IMR-90 (cell line): ENCODE measurements around the gene USH2A. TPM values are rescaled to one million over a fixed set of nuclear protein-coding genes. Genes with fewer than 3 reads are reported as not detected.

Source experiments
- ATAC-seq: fragments of 200-7000 bp; cut with Tn5 transposase; 2 replicates; pipeline ENCODE4 v1.9.1; 2020; ENCODE audit warnings: low read depth, mild to moderate bottlenecking, moderate library complexity
- BruUV-seq: library from RNA; stranded (reverse); fragments of 400-500 nt; replicated peaks from 2 replicates; lab custom pipeline; 2021; lab: Mats Ljungman, UMichigan
- CTCF ChIA-PET: fragments of 300-600 bp; formaldehyde crosslinking; extraction: SDS; loops from one replicate; lab custom pipeline; 2021; ENCODE audit warnings: antibody characterized with exemption; lab: Yijun Ruan, JAX
- POLR2A ChIA-PET: fragments of 300-600 bp; sonication (Branson Sonifier 250); formaldehyde crosslinking; loops from one replicate; lab custom pipeline; 2022; ENCODE audit warnings: antibody characterized with exemption; ENCODE audit not compliant: unreplicated experiment; lab: Charles Lee
- DNase-seq: peaks from one replicate; pipeline ENCODE4 v3.0.0; 2013
- H2AFZ ChIP-seq: replicated peaks from 2 replicates; pipeline ENCODE3; 2013; ENCODE audit warnings: low read length, mild to moderate bottlenecking; ENCODE audit not compliant: poor library complexity
- H2AK5ac ChIP-seq: 2 replicates; pipeline ENCODE4 v1.6.1; 2013; ENCODE audit warnings: low read depth, low read length, inconsistent platforms
- H2AK9ac ChIP-seq: replicated peaks from 2 replicates; pipeline ENCODE3; 2013; ENCODE audit warnings: mild to moderate bottlenecking, low read depth, low read length, moderate library complexity; ENCODE audit not compliant: poor library complexity
- H2BK120ac ChIP-seq: 2 replicates; pipeline ENCODE4 v1.6.1; 2013; ENCODE audit warnings: low read depth, low read length, inconsistent platforms
- H2BK15ac ChIP-seq: 3 replicates; pipeline ENCODE4 v1.6.1; 2013; ENCODE audit warnings: low read depth, low read length, inconsistent platforms
- H2BK20ac ChIP-seq: 2 replicates; pipeline ENCODE4 v1.6.1; 2013; ENCODE audit warnings: low read depth, mild to moderate bottlenecking, inconsistent platforms, low read length, moderate library complexity
- H2BK5ac ChIP-seq: 2 replicates; pipeline ENCODE4 v1.6.1; 2013; ENCODE audit warnings: mild to moderate bottlenecking, low read depth, low read length, inconsistent platforms; ENCODE audit not compliant: poor library complexity, severe bottlenecking
- H3K14ac ChIP-seq: replicated peaks from 2 replicates; pipeline ENCODE4 v1.6.1; 2013; ENCODE audit warnings: low read depth, low read length, inconsistent platforms
- H3K18ac ChIP-seq: 2 replicates; pipeline ENCODE4 v1.6.1; 2013; ENCODE audit warnings: low read depth, low read length, control low read depth
- H3K23ac ChIP-seq: 2 replicates; pipeline ENCODE4 v1.6.1; 2013; ENCODE audit warnings: low read depth, low read length, inconsistent platforms
- H3K27ac ChIP-seq: 2 replicates; pipeline ENCODE4 v1.5.1; 2013; ENCODE audit warnings: mild to moderate bottlenecking, control low read depth, low read length; ENCODE audit not compliant: insufficient read depth
- H3K27me3 ChIP-seq: 2 replicates; pipeline ENCODE4 v1.6.1; 2013; ENCODE audit warnings: low read length; ENCODE audit not compliant: control insufficient read depth, insufficient read depth
- H3K36me3 ChIP-seq: 2 replicates; pipeline ENCODE4 v1.6.1; 2013; ENCODE audit warnings: low read length, mixed read lengths; ENCODE audit not compliant: control insufficient read depth, insufficient read depth
- H3K4ac ChIP-seq: 2 replicates; pipeline ENCODE4 v1.6.1; 2013; ENCODE audit warnings: low read depth, low read length, inconsistent platforms
- H3K4me1 ChIP-seq: 2 replicates; pipeline ENCODE4 v1.6.1; 2013; ENCODE audit warnings: low read length, mixed read lengths; ENCODE audit not compliant: control insufficient read depth, insufficient read depth
- H3K4me2 ChIP-seq: 2 replicates; pipeline ENCODE4 v1.6.1; 2013; ENCODE audit warnings: low read depth, mild to moderate bottlenecking, control low read depth, low read length, moderate library complexity
- H3K4me3 ChIP-seq: 2 replicates; pipeline ENCODE4 v1.5.1; 2013; ENCODE audit warnings: low read depth, mild to moderate bottlenecking, control low read depth, low read length, moderate library complexity; ENCODE audit not compliant: insufficient read depth
- H3K56ac ChIP-seq: 2 replicates; pipeline ENCODE4 v1.6.1; 2013; ENCODE audit warnings: low read length, inconsistent platforms; ENCODE audit not compliant: insufficient read depth; ENCODE audit errors: extremely low read depth
- H3K79me1 ChIP-seq, 2 experiments: 2 replicates each; pipeline ENCODE4 v1.6.1; 2013; ENCODE audit warnings: low read length in 2 of 2, inconsistent platforms in 1 of 2, low read depth in 1 of 2
- H3K9ac ChIP-seq: 2 replicates; pipeline ENCODE4 v1.6.1; 2013; ENCODE audit warnings: low read depth, low read length, control low read depth
- H3K9me1 ChIP-seq: 2 replicates; pipeline ENCODE4 v1.6.1; 2013; ENCODE audit warnings: low read length, inconsistent platforms; ENCODE audit not compliant: insufficient read depth
- H3K9me3 ChIP-seq: 2 replicates; pipeline ENCODE4 v1.6.1; 2013; ENCODE audit warnings: low read length; ENCODE audit not compliant: control insufficient read depth, insufficient read depth
- H4K20me1 ChIP-seq: 2 replicates; pipeline ENCODE4 v1.6.1; 2013; ENCODE audit warnings: low read length, inconsistent platforms; ENCODE audit not compliant: insufficient read depth
- H4K5ac ChIP-seq: 2 replicates; pipeline ENCODE4 v1.6.1; 2013; ENCODE audit warnings: mild to moderate bottlenecking, low read depth, low read length, control low read depth
- H4K8ac ChIP-seq, 2 experiments: 2 replicates each; pipeline ENCODE4 v1.6.1; 2013; ENCODE audit warnings: low read depth in 2 of 2, low read length in 2 of 2, control low read depth in 1 of 2, inconsistent platforms in 1 of 2
- H4K91ac ChIP-seq: 2 replicates; pipeline ENCODE4 v1.6.1; 2013; ENCODE audit warnings: low read depth, low read length, inconsistent platforms; ENCODE audit not compliant: insufficient read depth
- BHLHE40 ChIP-seq: fragments of 150-350 bp; IDR thresholded peaks from 2 replicates; pipeline ENCODE4 v1.6.1; 2016; ENCODE audit warnings: mild to moderate bottlenecking, low read depth, low read length
- CEBPB ChIP-seq: IDR thresholded peaks from 2 replicates; pipeline ENCODE4 v1.6.1; 2012; ENCODE audit warnings: low read depth, low read length, improper control_type of control experiment
- MAFK ChIP-seq: IDR thresholded peaks from 2 replicates; pipeline ENCODE4 v1.6.1; 2012; ENCODE audit warnings: low read depth, low read length, improper control_type of control experiment
- NFE2L2 ChIP-seq: fragments of 150-350 bp; IDR thresholded peaks from 2 replicates; pipeline ENCODE4 v1.6.1; 2016; ENCODE audit warnings: low read depth, mild to moderate bottlenecking, low read length
- RFX5 ChIP-seq: IDR thresholded peaks from 2 replicates; pipeline ENCODE4 v1.8.0; 2012; ENCODE audit warnings: low read depth, mild to moderate bottlenecking, low read length, moderate library complexity
- WGBS, 2 experiments: methylation state at CpG; one replicate each; pipeline versions ENCODE4 v1.1.5 to v1.1.7; 2013; ENCODE audit warnings: missing lambda C conversion rate in 2 of 2; ENCODE audit not compliant: insufficient read length in 1 of 2; ENCODE audit errors: extremely low coverage in 2 of 2; 5-methylcytosine and 5-hydroxymethylcytosine counted together
- dilution Hi-C: fragments of 300-500 bp; cut with HindIII; formaldehyde crosslinking; loops from one replicate; pipeline ENCODE4 v1.14.3; 2018; ENCODE audit warnings: low sequenced_read_pairs; ENCODE audit not compliant: unreplicated experiment
- in situ Hi-C: fragments of 300-500 bp; cut with MboI; formaldehyde crosslinking; loops from 3 replicates; pipeline ENCODE4 v1.14.3; 2019; ENCODE audit warnings: low sequenced_read_pairs, inconsistent platforms, mixed read lengths
- intact Hi-C: fragments of 100-400 bp; cut with micrococcal nuclease; formaldehyde crosslinking; loops from 2 replicates; pipeline ENCODE4 v1.10.0; 2022
- polyA plus RNA-seq, 3 experiments: library from polyadenylated mRNA; depleted of rRNA; stranded (reverse); fragments of >200 nt; gene quantifications; 2 replicates each; pipeline ENCODE4 v1.2.3, GENCODE V29; 2012; ENCODE audit warnings: low replicate concordance in 1 of 3
- total RNA-seq: library from RNA; depleted of rRNA; stranded (reverse); fragments of >200 nt; gene quantifications from 2 replicates; pipeline ENCODE4 v1.2.3, GENCODE V29; 2012
- TF ChIP-seq, protein P1 (sequence below): conservative IDR thresholded peaks from 2 replicates; pipeline ENCODE4 v1.5.1; 2012; ENCODE audit warnings: mild to moderate bottlenecking, low read depth, low read length, improper control_type of control experiment

USH2A gene
- total and polyA plus RNA-seq, 2 of the 4 experiments (the other 2 are of a cell fraction) = under 0.01 to 0.02 TPM

DNA sequence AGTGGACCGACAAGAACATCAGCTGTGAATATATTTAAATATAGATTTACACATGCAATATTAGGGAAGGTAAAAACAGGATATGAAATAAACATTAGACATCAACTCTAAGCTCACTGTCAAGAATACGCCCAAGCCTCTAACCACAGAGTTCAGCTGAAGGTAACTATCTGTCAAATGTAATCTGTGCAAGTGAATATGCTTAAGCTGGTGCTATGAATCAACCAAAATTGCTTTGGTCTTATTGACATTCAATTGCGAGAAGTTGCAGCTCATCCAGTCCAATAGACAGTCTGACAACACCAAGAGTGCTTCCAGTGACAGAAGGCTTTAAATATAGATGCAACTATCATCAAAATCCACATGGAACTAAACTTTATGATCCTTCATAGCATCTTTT lies 32.3 kb downstream of the USH2A start:
- ChIA-PET CTCF (no interaction called here), POLR2A (no interaction called here)
- Histone ChIP-seq H2BK20ac (no peak overlapping the region), H3K23ac (no peak overlapping the region), H3K4me3 (no peak overlapping the region), H3K4me1 (no peaks in the 10 kb centered on the region), H2BK15ac (no peak overlapping the region), H4K8ac (no peak overlapping the region), H2AFZ (no peak overlapping the region), H3K79me1 (no peaks in the 10 kb centered on the region), H3K27me3 (no peaks in the 10 kb centered on the region), H3K27ac (no peak overlapping the region), H3K9me1 (no peaks in the 10 kb centered on the region), H2AK5ac (no peak overlapping the region), H4K91ac (no peak overlapping the region), H3K4me2 (no peak overlapping the region), H4K5ac (no peak overlapping the region), H3K18ac (no peak overlapping the region), H2AK9ac (no peak overlapping the region), H3K4ac (no peak overlapping the region), H3K9ac (no peak overlapping the region), H3K9me3 (no peaks in the 10 kb centered on the region), H3K14ac (no peak overlapping the region), H4K20me1 (no peaks in the 10 kb centered on the region), H3K36me3 (no peaks in the 10 kb centered on the region), H2BK5ac (no peak overlapping the region), H3K56ac (no peak overlapping the region), H2BK120ac (no peak overlapping the region)
- in situ Hi-C loops = no loop called here
- ATAC-seq (no peak), DNase-seq (no peak)
- TF ChIP-seq NFE2L2 (no peak), MAFK (no peak), RFX5 (no peak), BHLHE40 (no peak), CEBPB (no peak)
- TF ChIP-seq, protein P1, sequence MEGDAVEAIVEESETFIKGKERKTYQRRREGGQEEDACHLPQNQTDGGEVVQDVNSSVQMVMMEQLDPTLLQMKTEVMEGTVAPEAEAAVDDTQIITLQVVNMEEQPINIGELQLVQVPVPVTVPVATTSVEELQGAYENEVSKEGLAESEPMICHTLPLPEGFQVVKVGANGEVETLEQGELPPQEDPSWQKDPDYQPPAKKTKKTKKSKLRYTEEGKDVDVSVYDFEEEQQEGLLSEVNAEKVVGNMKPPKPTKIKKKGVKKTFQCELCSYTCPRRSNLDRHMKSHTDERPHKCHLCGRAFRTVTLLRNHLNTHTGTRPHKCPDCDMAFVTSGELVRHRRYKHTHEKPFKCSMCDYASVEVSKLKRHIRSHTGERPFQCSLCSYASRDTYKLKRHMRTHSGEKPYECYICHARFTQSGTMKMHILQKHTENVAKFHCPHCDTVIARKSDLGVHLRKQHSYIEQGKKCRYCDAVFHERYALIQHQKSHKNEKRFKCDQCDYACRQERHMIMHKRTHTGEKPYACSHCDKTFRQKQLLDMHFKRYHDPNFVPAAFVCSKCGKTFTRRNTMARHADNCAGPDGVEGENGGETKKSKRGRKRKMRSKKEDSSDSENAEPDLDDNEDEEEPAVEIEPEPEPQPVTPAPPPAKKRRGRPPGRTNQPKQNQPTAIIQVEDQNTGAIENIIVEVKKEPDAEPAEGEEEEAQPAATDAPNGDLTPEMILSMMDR = no peak
- intact Hi-C loops = no loop called here
- dilution Hi-C loops = no loop called here
- no TSS peak for BruUV-seq
- no CpG with 5 or more reads among the region's 3 CpGs for WGBS, 2 experiments
